HL-60 (cell line): ENCODE results near the gene CIRBP.

Experiments
- DNase-seq, 2 experiments: peaks; one replicate each; pipeline ENCODE4 v3.0.0-alpha.2; 2010 to 2020; ENCODE audit warnings: low read depth in 1 of 2, low spot score in 1 of 2
- H3K27ac ChIP-seq: fragments of 250-450 bp; sonication (Bioruptor Pico); replicated peaks from 2 replicates; pipeline ENCODE4 v1.5.1; 2020; ENCODE audit warnings: mild to moderate bottlenecking, moderate library complexity
- H3K27me3 ChIP-seq: fragments of 250-450 bp; sonication (Bioruptor Pico); 2 replicates; pipeline ENCODE4 v1.5.1; 2021; ENCODE audit warnings: mild to moderate bottlenecking, moderate library complexity; ENCODE audit not compliant: insufficient read depth, poor library complexity, severe bottlenecking
- H3K4me3 ChIP-seq: replicated peaks from 2 replicates; pipeline ENCODE4 v1.5.1; 2011; ENCODE audit warnings: mild to moderate bottlenecking, control low read depth, low read length; ENCODE audit not compliant: insufficient read depth
- CTCF ChIP-seq: IDR thresholded peaks from one replicate; pipeline ENCODE4 v1.5.1; 2011; ENCODE audit warnings: low read length, control low read depth, inconsistent platforms; ENCODE audit not compliant: insufficient read depth
- GABPA ChIP-seq: IDR thresholded peaks from 2 replicates; pipeline ENCODE4 v1.6.1; 2012; ENCODE audit warnings: low read depth
- POLR2AphosphoS5 ChIP-seq: IDR thresholded peaks from 2 replicates; pipeline ENCODE4 v1.6.1; 2012; ENCODE audit warnings: low read depth
- REST ChIP-seq: IDR thresholded peaks from 2 replicates; pipeline ENCODE4 v1.6.1; 2012; ENCODE audit warnings: low read depth; ENCODE audit not compliant: insufficient replicate concordance
- SPI1 ChIP-seq: IDR thresholded peaks from 2 replicates; pipeline ENCODE4 v1.6.1; 2012; ENCODE audit warnings: low read depth, mild to moderate bottlenecking, borderline replicate concordance

Gene CIRBP

GRCh38 chr19:1284979-1285736 lies 16.0 kb downstream of the CIRBP start:
- H3K27me3 ChIP-seq, result peaks cover 55% of the 10 kb centered on the region
- H3K4me3 ChIP-seq, result no peak overlapping the region
- no peak overlapping the region for H3K27ac ChIP-seq
- TF ChIP-seq CTCF (no peak), POLR2AphosphoS5 (no peak), GABPA (no peak), SPI1 (no peak), REST (no peak)
- DNase-seq, result no peak

GRCh38 chr19:1285737-1286360 lies 16.7 kb downstream of the CIRBP start, which contains the start of gene EFNA2:
TSS of gene EFNA2 (plus strand) at chr19:1285873. CDS start at chr19:1286169, 296 bp downstream.
- Histone ChIP-seq H3K27me3 (peaks cover 62% of the 10 kb centered on the region), H3K4me3 (no peak within 1 kb of the TSS), H3K27ac (no peak within 1 kb of the TSS)
- no peak for DNase-seq
- TF ChIP-seq REST (no peak), GABPA (no peak), SPI1 (no peak), CTCF (no peak), POLR2AphosphoS5 (no peak)

- Histone ChIP-seq H3K27ac (no peak overlapping the region), H3K4me3 (no peak overlapping the region), H3K27me3 (peaks cover 71% of the 10 kb centered on the region)
- TF ChIP-seq REST, result no peak
- TF ChIP-seq GABPA, result no peak
- no peak for TF ChIP-seq CTCF
- no peak for TF ChIP-seq SPI1
- TF ChIP-seq POLR2AphosphoS5, result no peak
- DNase-seq, result no peak
Observed at GRCh38 chr19:1286487-1287353, 17.6 kb downstream of the CIRBP start.
